ENCODE data around the gene ZNF546. TPM values are rescaled to one million over a fixed set of nuclear protein-coding genes. Genes with fewer than 3 reads are reported as not detected.
A peak's percentile ranks its signal among the peaks of the same experiment; 100 is the strongest.
"Not testable (repeated sequence)": the region's sequence is repeated elsewhere in the genome, so short reads cannot be mapped to it uniquely, and the experiment has no call there.

ZNF546 gene
- total RNA-seq, 1 experiment from 2014 or later = 2.9 TPM

GRCh38 chr19:40041718-40042117 is 44.9 kb downstream of the ZNF546 start:
- Histone ChIP-seq H3K9me3 (replicated peaks) (peaks cover 17% of the 10 kb centered on the region), H3K36me3 (peaks cover 39% of the 10 kb centered on the region)
- not testable (repeated sequence) for H3K27ac ChIP-seq; H3K27me3 ChIP-seq (replicated peaks); H3K4me3 ChIP-seq; H3K4me1 ChIP-seq (replicated peaks); DNase-seq (ENCODE audit: low read depth in 1 of 2, low spot score in 2 of 2)

GRCh38 chr19:40053491-40053890 is 56.6 kb downstream of the ZNF546 start:
- no peak overlapping the region for H3K27ac ChIP-seq
- no peaks in the 10 kb centered on the region for H3K27me3 ChIP-seq (replicated peaks)
- peaks cover 16% of the 10 kb centered on the region for H3K9me3 ChIP-seq (replicated peaks)
- peaks cover 19% of the 10 kb centered on the region for H3K36me3 ChIP-seq
- no peak for DNase-seq (ENCODE audit: low read depth in 1 of 2, low spot score in 2 of 2)
- no peaks in the 10 kb centered on the region for H3K4me1 ChIP-seq (replicated peaks)
- H3K4me3 ChIP-seq = no peak overlapping the region

GRCh38 chr19:40054632-40055031 is 57.8 kb downstream of the ZNF546 start:
- H3K4me3 ChIP-seq = no peak overlapping the region
- peaks cover 11% of the 10 kb centered on the region for H3K36me3 ChIP-seq
- no peaks in the 10 kb centered on the region for H3K27me3 ChIP-seq (replicated peaks)
- H3K27ac ChIP-seq = no peak overlapping the region
- DNase-seq (ENCODE audit: low read depth in 1 of 2, low spot score in 2 of 2) = no peak
- H3K4me1 ChIP-seq (replicated peaks) = no peaks in the 10 kb centered on the region
- H3K9me3 ChIP-seq (replicated peaks) = peaks cover 13% of the 10 kb centered on the region

- no peaks in the 10 kb centered on the region for H3K4me1 ChIP-seq (replicated peaks)
- H3K36me3 ChIP-seq = peaks cover 10% of the 10 kb centered on the region
These were observed 58.2 kb downstream of the ZNF546 start for GRCh38 chr19:40055049-40055448.

GRCh38 chr19:40055832-40056504 is 59.1 kb downstream of the ZNF546 start, which contains the start of gene ZNF780B:
TSS of gene ZNF780B (minus strand) at chr19:40056231. CDS start at chr19:40050332, 5,899 bp downstream.
- Histone ChIP-seq H3K4me3 (peak within 1 kb of the TSS; percentile 66), H3K27me3 (replicated peaks) (no peaks in the 10 kb centered on the region), H3K27ac (0 out of 2 replicates have a peak within 1 kb of the TSS, but pooled peaks have one; percentile 11), H3K36me3 (peaks cover 6% of the 10 kb centered on the region), H3K4me1 (replicated peaks) (no peaks in the 10 kb centered on the region), H3K9me3 (replicated peaks) (peaks cover 10% of the 10 kb centered on the region; the same call in 1 of the 2 replicates)
- peak; percentile 53 to 61 for DNase-seq (ENCODE audit: low read depth in 1 of 2, low spot score in 2 of 2)

More at GRCh38 chr19:40055049-40055448, 58.2 kb downstream of the ZNF546 start:
- no peak overlapping the region for H3K27ac ChIP-seq
- H3K4me3 ChIP-seq = peak overlapping the region; percentile 66
- H3K27me3 ChIP-seq (replicated peaks) = no peaks in the 10 kb centered on the region
- peaks cover 14% of the 10 kb centered on the region for H3K9me3 ChIP-seq (replicated peaks)
- no peak for DNase-seq (ENCODE audit: low read depth in 1 of 2, low spot score in 2 of 2)

GRCh38 chr19:40056505-40056904 is 59.6 kb downstream of the ZNF546 start:
- no peak overlapping the region for H3K27ac ChIP-seq
- no peaks in the 10 kb centered on the region for H3K27me3 ChIP-seq (replicated peaks)
- peak overlapping the region; percentile 66 for H3K4me3 ChIP-seq
- peaks cover 10% of the 10 kb centered on the region; the same call in 1 of the 2 replicates for H3K9me3 ChIP-seq (replicated peaks)
- H3K4me1 ChIP-seq (replicated peaks) = no peaks in the 10 kb centered on the region
- peaks cover 6% of the 10 kb centered on the region for H3K36me3 ChIP-seq
- DNase-seq (ENCODE audit: low read depth in 1 of 2, low spot score in 2 of 2) = no peak

GRCh38 chr19:40057166-40057565 is 60.3 kb downstream of the ZNF546 start:
- H3K36me3 ChIP-seq = peaks cover 6% of the 10 kb centered on the region
- no peak overlapping the region for H3K4me3 ChIP-seq
- no peaks in the 10 kb centered on the region for H3K4me1 ChIP-seq (replicated peaks)
- H3K9me3 ChIP-seq (replicated peaks) = peaks cover 10% of the 10 kb centered on the region; the same call in 1 of the 2 replicates
- no peak overlapping the region for H3K27ac ChIP-seq
- DNase-seq (ENCODE audit: low read depth in 1 of 2, low spot score in 2 of 2) = no peak
- no peaks in the 10 kb centered on the region for H3K27me3 ChIP-seq (replicated peaks)

GRCh38 chr19:40059624-40060023 is 62.8 kb downstream of the ZNF546 start:
- H3K36me3 ChIP-seq = no peaks in the 10 kb centered on the region; the same call in none of the 2 replicates
- H3K27ac ChIP-seq = no peak overlapping the region
- no peaks in the 10 kb centered on the region for H3K4me1 ChIP-seq (replicated peaks)
- no peak overlapping the region for H3K4me3 ChIP-seq
- 0 out of 2 replicates have a peak, but pooled peaks cover 4% of the 10 kb centered on the region for H3K9me3 ChIP-seq (replicated peaks)
- H3K27me3 ChIP-seq (replicated peaks) = no peaks in the 10 kb centered on the region
- DNase-seq (ENCODE audit: low read depth in 1 of 2, low spot score in 2 of 2) = no peak

- Histone ChIP-seq H3K27me3 (replicated peaks) (no peaks in the 10 kb centered on the region), H3K36me3 (peaks cover 19% of the 10 kb centered on the region), H3K27ac (no peak overlapping the region), H3K4me1 (replicated peaks) (no peaks in the 10 kb centered on the region), H3K4me3 (no peak overlapping the region), H3K9me3 (replicated peaks) (peaks cover 4% of the 10 kb centered on the region; the same call in 1 of the 2 replicates)
- DNase-seq (ENCODE audit: low read depth in 1 of 2, low spot score in 2 of 2) = no peak
These were observed 73.2 kb downstream of the ZNF546 start for GRCh38 chr19:40070058-40070457.

Other genes with a start within 250 kb of the ZNF546 start
- gene LEUTX, start 218.2 kb upstream of the ZNF546 start, total RNA-seq (2014; rRNA removed; shearing (Covaris generic)) = not detected in 2 replicates
- 1.9 and 2.0 TPM in 2 replicates for gene DYRK1B, start 162.9 kb upstream of the ZNF546 start, total RNA-seq (2014; rRNA removed; shearing (Covaris generic))
- 162 and 189 TPM in 2 replicates for gene FBL, start 150.7 kb upstream of the ZNF546 start, total RNA-seq (2014; rRNA removed; shearing (Covaris generic))
- under 0.01 and 0.03 TPM in 2 replicates for gene FCGBP, start 62.4 kb upstream of the ZNF546 start, total RNA-seq (2014; rRNA removed; shearing (Covaris generic))
- 137 and 174 TPM in 2 replicates for gene PSMC4, start 25.9 kb upstream of the ZNF546 start, total RNA-seq (2014; rRNA removed; shearing (Covaris generic))
- gene ZNF780B, start 59.2 kb downstream of the ZNF546 start, total RNA-seq (2014; rRNA removed; shearing (Covaris generic)) = 17.1 and 55.6 TPM in 2 replicates
- gene ZNF780A, start 93.9 kb downstream of the ZNF546 start, total RNA-seq (2014; rRNA removed; shearing (Covaris generic)) = 19.0 and 20.1 TPM in 2 replicates
- 6.6 and 7.4 TPM in 2 replicates for gene MAP3K10, start 194.4 kb downstream of the ZNF546 start, total RNA-seq (2014; rRNA removed; shearing (Covaris generic))
- not detected in 2 replicates for gene TTC9B, start 221.3 kb downstream of the ZNF546 start, total RNA-seq (2014; rRNA removed; shearing (Covaris generic))
- not detected in 2 replicates for gene CCNP, start 229.6 kb downstream of the ZNF546 start, total RNA-seq (2014; rRNA removed; shearing (Covaris generic))

All from SJSA1 (cell line).